GM10248 (cell line): ENCODE results near the gene TBK1.

Source experiments
- CTCF ChIA-PET: fragments of 300-600 bp; sonication (Branson Sonifier 250); formaldehyde crosslinking; extraction: SDS; loops from one replicate; lab custom pipeline; 2021; ENCODE audit warnings: antibody characterized with exemption; lab: Yijun Ruan, JAX
- POLR2A ChIA-PET: fragments of 350-650 bp; sonication (Branson Sonifier 250); formaldehyde crosslinking; extraction: SDS; loops from one replicate; lab custom pipeline; 2020; ENCODE audit warnings: antibody characterized with exemption; lab: Yijun Ruan, JAX
- DNase-seq: peaks from one replicate; pipeline ENCODE4 v3.0.0; 2012; ENCODE audit errors: extremely low spot score
- CTCF ChIP-seq: IDR thresholded peaks from 2 replicates; pipeline ENCODE4 v1.5.1; 2012; ENCODE audit warnings: mild to moderate bottlenecking, low read depth; ENCODE audit errors: extremely low read depth, missing control alignments, control extremely low read depth

Gene TBK1

GRCh38 chr12:64457466-64457865 lies 5.5 kb downstream of the TBK1 start:
- no peak for DNase-seq
- ChIA-PET CTCF (interaction anchor here (0.9 to 1.6 kb wide), 3 partner anchors 10 to 35 kb away, joined by 3 to 6 read pairs (median 4); no protein-coding TSS in a partner anchor), POLR2A (interaction anchor here (0.6 to 0.7 kb wide), 2 partner anchors 164 to 602 kb away, joined by 3 to 6 read pairs; no protein-coding TSS in a partner anchor)
- TF ChIP-seq CTCF, result no peak

- no peak for TF ChIP-seq CTCF
- ChIA-PET CTCF (interaction anchor here (0.9 to 1.5 kb wide), 3 partner anchors 9 to 34 kb away, joined by 3 to 6 read pairs (median 3); no protein-coding TSS in a partner anchor), POLR2A (no interaction called here)
- DNase-seq, result no peak
Observed at GRCh38 chr12:64457923-64458322, 6.0 kb downstream of the TBK1 start.

GRCh38 chr12:64459394-64459891 lies 7.5 kb downstream of the TBK1 start:
- POLR2A ChIA-PET, result no interaction called here
- TF ChIP-seq CTCF, result no peak
- DNase-seq, result peak; percentile 17
- CTCF ChIA-PET, result interaction anchor here (1.0 to 1.5 kb wide), 2 partner anchors 9 to 28 kb away, joined by 3 read pairs; no protein-coding TSS in a partner anchor

GRCh38 chr12:64461634-64462414 lies 9.9 kb downstream of the TBK1 start:
- ChIA-PET POLR2A (no interaction called here), CTCF (interaction anchor here (1.5 kb wide), 1 partner anchor 8 kb away, joined by 3 read pairs; no protein-coding TSS in a partner anchor)
- no peak for TF ChIP-seq CTCF
- no peak for DNase-seq

- ChIA-PET POLR2A (no interaction called here), CTCF (no interaction called here)
- no peak for DNase-seq
- no peak for TF ChIP-seq CTCF
Observed at GRCh38 chr12:64466178-64466577, 14.3 kb downstream of the TBK1 start.

GRCh38 chr12:64468966-64469365 lies 17.0 kb downstream of the TBK1 start:
- TF ChIP-seq CTCF, result no peak
- ChIA-PET CTCF (no interaction called here), POLR2A (no interaction called here)
- no peak for DNase-seq
